SK-N-DZ (cell line): ENCODE results near the gene TET2.
A peak's percentile ranks its signal among the peaks of the same experiment; 100 is the strongest.

Source experiments
- DNase-seq: peaks from one replicate; pipeline ENCODE4 v3.0.0-alpha.2; 2015; ENCODE audit warnings: low spot score

TET2 gene

GRCh38 chr4:105140684-105141490 lies 5.8 kb upstream of the TET2 start:
- peak; percentile 21 for DNase-seq

DNA sequence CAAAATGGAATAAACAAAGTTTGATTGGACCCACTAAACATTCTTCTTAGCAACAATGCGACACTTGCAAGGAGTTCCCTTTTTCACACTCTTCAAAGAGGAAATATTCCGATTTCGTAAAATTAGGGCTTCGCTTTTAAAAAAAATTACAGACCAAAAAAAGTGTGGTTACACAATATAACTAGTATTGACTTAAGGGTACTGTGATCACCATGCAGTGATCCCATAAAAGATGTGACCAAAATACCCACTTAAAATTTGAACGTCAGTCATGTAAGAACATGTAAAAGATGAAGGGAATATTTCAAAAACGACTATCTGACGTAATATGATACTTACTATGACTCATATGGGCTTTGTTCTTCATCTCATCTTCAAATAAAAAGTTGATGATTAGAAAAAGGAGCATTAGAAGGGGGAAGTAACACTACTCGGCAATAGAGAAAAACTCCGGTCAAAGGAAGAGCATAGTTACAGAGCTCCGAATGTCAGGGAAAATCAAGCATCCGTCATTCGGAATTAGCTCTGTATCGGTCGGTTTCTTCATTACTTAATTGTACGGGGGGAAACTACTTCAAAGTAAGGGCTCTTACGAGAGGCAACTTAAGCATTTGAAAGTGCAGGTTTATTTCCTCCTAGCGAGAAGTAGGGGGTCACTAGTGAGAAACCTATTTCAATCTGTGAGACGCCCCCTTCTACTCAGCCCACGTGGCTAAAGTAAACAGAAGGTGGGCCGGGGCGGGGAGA lies 1.3 kb upstream of the TET2 start:
- DNase-seq, result no peak

DNA sequence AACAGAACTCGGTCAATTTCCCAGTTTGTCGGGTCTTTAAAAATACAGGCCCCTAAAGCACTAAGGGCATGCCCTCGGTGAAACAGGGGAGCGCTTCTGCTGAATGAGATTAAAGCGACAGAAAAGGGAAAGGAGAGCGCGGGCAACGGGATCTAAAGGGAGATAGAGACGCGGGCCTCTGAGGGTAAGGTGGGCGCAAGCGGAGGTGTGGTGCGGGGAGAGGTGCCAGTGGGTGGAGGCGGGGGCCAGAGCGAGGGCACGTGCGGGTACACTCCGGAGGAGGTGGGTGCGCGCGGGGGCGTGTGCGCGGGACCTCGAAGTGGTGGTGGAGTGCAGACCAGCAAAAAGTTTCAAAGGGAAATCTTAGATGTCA lies 787 bp upstream of the TET2 start:
- peak; percentile 8 for DNase-seq

GRCh38 chr4:105147016-105147552 lies 408 bp downstream of the TET2 start:
- DNase-seq, result no peak

DNA sequence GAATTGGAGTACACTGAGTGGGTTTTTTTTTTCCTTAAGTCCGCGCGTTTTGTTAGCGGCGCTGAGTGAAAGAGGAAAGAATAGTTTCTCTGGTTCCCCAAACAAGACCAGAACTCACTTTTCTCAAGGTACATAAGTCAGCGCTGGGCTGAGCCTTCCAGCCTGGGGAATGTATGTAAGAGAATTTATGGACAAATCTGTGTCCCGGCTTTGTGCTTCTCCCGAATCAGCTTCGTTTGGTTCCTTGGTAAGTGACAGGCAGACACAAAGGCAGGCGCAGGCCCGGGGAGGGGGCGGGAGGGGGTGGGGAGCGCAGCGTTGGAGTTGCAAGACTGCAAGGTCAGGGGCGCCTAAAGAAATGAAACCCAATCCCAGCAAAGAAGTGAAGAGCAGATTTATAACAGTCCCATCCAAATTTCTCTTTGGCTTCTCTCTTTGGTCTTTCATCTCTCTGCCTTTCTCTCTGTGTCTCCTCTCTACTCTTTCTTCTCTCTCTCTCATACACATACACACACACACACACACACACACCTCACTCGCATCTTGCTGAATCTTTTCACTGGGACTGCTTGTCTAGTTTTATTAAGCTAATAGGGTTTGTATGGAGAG lies 981 bp downstream of the TET2 start:
- DNase-seq, result peak; percentile 64

- no peak for DNase-seq
Measured at GRCh38 chr4:105148356-105148755, 1.7 kb downstream of the TET2 start.

DNA sequence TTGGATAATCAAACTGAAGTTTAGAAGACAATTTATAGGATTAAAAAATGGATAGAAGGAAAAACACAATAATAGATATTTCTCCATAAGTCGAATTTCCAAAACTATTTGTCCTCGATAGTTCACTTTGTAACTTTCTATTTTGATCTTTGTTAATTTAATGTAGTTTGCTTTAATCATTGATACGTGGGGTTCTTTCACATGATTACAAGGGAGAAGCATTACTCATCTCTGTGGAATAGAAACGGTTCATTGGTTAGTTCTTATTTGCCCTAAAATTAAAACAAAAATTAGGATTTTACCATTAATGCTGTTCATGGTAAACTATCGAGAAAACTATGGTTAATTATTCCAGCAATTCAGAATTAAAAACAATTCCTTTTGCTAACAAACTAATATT lies 2.1 kb downstream of the TET2 start:
- DNase-seq, result no peak

- DNase-seq, result no peak
Measured at GRCh38 chr4:105149771-105150170, 3.1 kb downstream of the TET2 start.

DNA sequence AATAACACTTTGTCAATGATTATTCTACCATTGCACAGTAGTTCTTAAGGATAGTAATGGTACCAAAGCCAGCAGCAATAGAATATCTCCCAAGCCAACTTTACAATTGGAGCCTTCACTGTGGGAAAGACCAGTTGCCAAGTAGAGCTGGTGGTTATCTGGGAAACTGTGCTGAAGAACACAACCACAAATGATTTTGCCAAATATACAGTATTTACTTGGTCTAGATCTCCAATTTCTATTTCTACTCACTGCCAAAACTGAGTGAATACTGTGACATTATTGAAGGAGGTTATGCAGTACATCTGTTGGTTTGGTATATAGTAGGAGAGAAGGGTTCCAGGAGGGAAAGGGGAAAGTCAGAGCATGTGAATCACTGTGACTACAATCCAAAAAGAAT lies 3.8 kb downstream of the TET2 start:
- no peak for DNase-seq

- no peak for DNase-seq
Measured at GRCh38 chr4:105153749-105154148, 7.1 kb downstream of the TET2 start.

GRCh38 chr4:105154576-105154975 lies 7.9 kb downstream of the TET2 start:
- DNase-seq, result no peak

DNA sequence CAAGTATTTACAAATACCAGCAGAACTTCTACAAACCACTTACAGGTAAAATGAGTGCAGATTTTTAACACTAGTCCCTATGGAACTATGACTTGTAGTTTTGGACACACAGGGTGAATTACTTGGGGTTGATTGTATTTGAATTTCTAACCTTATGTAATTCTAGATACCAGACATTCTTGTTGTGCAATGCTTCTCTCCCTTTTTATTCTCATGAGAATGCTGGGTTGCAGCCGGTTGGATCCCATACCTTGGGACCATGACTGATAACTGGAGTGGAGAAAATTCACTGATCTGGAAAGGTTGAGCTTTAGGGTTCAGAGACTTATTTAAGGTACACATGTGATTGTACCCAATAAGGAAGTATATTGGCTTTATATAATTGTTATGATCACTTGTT lies 8.8 kb downstream of the TET2 start:
- DNase-seq, result no peak

- no peak for DNase-seq
Measured at GRCh38 chr4:105158837-105159236, 12.2 kb downstream of the TET2 start.

- no peak for DNase-seq
Measured at GRCh38 chr4:105162123-105162796, 15.6 kb downstream of the TET2 start.

DNA sequence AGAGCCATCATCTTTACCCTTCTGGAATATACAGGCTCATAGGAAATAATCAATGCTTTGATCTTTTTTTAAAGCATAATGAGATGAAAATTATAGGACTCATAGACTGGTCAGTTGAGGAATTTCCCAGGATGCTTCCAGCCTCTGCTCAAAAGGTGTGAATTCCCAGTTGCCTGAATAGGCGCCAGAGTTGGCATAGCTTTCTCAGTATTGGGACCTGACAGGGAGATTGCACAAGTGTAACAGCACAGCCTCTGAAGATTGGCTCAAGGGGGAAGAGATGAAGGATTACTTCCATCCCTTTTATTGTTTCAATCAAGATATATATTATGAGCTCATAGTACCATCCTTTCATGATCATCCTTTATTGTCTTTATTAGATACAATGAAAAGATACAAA lies 17.9 kb downstream of the TET2 start:
- no peak for DNase-seq

DNA sequence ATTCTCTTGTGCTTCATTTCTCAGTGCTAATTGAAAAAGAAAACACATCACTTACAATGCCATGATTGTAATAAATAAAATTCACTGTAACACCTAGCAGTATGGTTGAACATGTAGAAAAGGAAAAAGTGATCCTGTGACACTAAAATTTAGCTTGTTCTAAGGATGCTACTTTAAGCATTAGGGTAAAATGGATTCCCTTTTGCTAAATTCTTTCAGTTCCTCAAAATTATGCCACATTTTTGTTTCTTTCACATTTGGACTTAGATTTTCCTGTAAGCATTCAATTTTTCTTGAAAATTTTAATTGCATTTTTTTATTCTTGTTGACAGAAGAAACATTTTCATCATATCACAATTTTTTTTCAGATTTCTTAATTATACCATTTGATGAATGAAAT lies 19.4 kb downstream of the TET2 start:
- DNase-seq, result no peak

GRCh38 chr4:105170711-105171110 lies 24.0 kb downstream of the TET2 start:
- DNase-seq, result no peak

- DNase-seq, result no peak
Measured at GRCh38 chr4:105171912-105172311, 25.2 kb downstream of the TET2 start.

GRCh38 chr4:105174098-105174497 lies 27.4 kb downstream of the TET2 start:
- DNase-seq, result no peak

GRCh38 chr4:105179539-105180401 lies 33.1 kb downstream of the TET2 start:
- no peak for DNase-seq

DNA sequence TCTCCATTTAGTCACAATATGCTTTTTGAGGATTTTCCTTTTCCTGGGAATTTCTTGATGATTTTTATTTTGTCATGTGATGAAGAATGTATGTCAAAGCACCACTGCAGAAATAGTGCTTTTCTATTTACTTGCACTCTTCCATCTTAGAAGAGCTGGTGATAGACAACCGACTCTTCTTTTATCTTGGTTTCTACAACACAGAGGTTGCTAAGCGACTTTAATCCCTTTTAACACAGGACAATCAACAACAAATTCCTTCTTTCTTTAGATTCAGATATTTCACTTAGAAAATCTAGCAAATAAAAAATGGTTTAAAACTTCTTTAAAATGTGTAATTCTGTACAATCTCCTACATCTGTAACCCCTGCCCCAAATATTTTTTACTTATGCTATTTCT lies 34.6 kb downstream of the TET2 start:
- no peak for DNase-seq
